Kidney epithelial cell (primary cell): ENCODE measurements around the gene LMO1. TPM values are rescaled to one million over a fixed set of nuclear protein-coding genes. Genes with fewer than 3 reads are reported as not detected.
A peak's percentile ranks its signal among the peaks of the same experiment; 100 is the strongest.

Experiments
- DNase-seq: peaks from one replicate; pipeline ENCODE4 v3.0.0-alpha.2; 2010; ENCODE audit warnings: low read depth
- H3K27me3 ChIP-seq: 2 replicates; pipeline ENCODE4 v1.6.0; 2011; ENCODE audit warnings: low read length; ENCODE audit not compliant: control insufficient read depth, insufficient read depth
- H3K36me3 ChIP-seq: 2 replicates; pipeline ENCODE4 v1.5.1; 2011; ENCODE audit warnings: low read length; ENCODE audit not compliant: control insufficient read depth, insufficient read depth
- H3K4me3 ChIP-seq: 2 replicates; pipeline ENCODE4 v1.5.1; 2011; ENCODE audit warnings: low read depth, mild to moderate bottlenecking, control low read depth, low read length
- CTCF ChIP-seq: IDR thresholded peaks from 2 replicates; pipeline ENCODE4 v1.5.1; 2011; ENCODE audit warnings: mild to moderate bottlenecking, moderate library complexity, low read length, control low read depth, inconsistent platforms; ENCODE audit not compliant: insufficient read depth, poor library complexity, severe bottlenecking
- total RNA-seq: library from RNA; depleted of rRNA; stranded (reverse); fragments of >200 nt; gene quantifications from 2 replicates; pipeline ENCODE4 v1.2.3, GENCODE V29; 2015

The LMO1 gene
- total RNA-seq, 1 donor from 2014 or later = 0.50 TPM

GRCh38 chr11:8239040-8239439 is 24.6 kb downstream of the LMO1 start:
- H3K36me3 ChIP-seq = no peaks in the 10 kb centered on the region
- no peak for TF ChIP-seq CTCF
- H3K27me3 ChIP-seq = peaks cover 6% of the 10 kb centered on the region
- no peak overlapping the region for H3K4me3 ChIP-seq
- no peak for DNase-seq

- TF ChIP-seq CTCF = no peak
Measured at GRCh38 chr11:8237453-8237852, 26.2 kb downstream of the LMO1 start.

GRCh38 chr11:8235925-8236324 is 27.8 kb downstream of the LMO1 start:
- Histone ChIP-seq H3K27me3 (no peaks in the 10 kb centered on the region), H3K36me3 (no peaks in the 10 kb centered on the region), H3K4me3 (no peak overlapping the region)
- no peak for TF ChIP-seq CTCF
- no peak for DNase-seq

More at GRCh38 chr11:8237453-8237852, 26.2 kb downstream of the LMO1 start:
- no peaks in the 10 kb centered on the region for H3K36me3 ChIP-seq
- H3K4me3 ChIP-seq = no peak overlapping the region
- no peak for DNase-seq
- no peaks in the 10 kb centered on the region for H3K27me3 ChIP-seq

DNA sequence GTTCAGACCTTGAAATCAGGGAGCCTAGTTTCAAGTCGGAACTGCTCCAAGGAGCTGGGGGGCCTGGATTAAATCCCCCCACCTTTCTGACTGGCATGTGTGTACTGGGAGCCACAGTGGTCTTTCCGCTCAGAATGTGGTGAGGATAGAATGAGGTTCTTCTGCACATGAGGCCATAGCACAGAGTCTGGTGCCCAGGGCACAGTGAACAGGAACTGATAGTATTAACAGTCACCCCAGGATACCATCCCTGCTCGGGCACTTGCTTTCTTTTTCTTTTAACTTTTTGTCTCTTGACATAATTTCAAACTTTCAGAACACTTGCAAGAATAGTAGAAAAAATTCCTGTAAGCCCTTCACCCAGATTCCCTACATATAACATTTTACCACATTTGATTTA is 28.8 kb downstream of the LMO1 start:
- no peak for DNase-seq
- TF ChIP-seq CTCF = no peak
- H3K27me3 ChIP-seq = no peaks in the 10 kb centered on the region
- H3K36me3 ChIP-seq = no peaks in the 10 kb centered on the region
- no peak overlapping the region for H3K4me3 ChIP-seq

DNA sequence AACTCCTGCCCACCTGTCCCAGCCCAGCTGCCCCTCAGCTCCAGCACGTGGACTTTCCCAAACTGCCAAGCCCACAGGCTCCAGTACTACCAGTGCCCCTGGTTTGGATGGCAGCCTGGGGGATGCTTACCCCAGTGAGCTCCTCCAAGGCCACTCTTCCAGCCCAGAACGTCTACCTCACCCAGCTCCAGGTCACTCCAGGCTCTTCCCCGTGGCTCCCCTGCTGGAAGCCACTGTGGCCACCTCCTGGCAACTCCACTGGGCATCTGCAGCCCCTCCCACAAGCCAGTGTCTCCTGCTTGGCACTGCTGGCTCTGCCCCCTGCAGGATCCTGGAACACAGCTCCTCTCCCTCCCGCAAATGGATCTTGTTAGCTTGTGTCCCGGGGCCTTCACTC is 29.3 kb downstream of the LMO1 start:
- no peaks in the 10 kb centered on the region for H3K27me3 ChIP-seq
- H3K36me3 ChIP-seq = no peaks in the 10 kb centered on the region
- H3K4me3 ChIP-seq = no peak overlapping the region
- DNase-seq = no peak
- TF ChIP-seq CTCF = peak; percentile 30

DNA sequence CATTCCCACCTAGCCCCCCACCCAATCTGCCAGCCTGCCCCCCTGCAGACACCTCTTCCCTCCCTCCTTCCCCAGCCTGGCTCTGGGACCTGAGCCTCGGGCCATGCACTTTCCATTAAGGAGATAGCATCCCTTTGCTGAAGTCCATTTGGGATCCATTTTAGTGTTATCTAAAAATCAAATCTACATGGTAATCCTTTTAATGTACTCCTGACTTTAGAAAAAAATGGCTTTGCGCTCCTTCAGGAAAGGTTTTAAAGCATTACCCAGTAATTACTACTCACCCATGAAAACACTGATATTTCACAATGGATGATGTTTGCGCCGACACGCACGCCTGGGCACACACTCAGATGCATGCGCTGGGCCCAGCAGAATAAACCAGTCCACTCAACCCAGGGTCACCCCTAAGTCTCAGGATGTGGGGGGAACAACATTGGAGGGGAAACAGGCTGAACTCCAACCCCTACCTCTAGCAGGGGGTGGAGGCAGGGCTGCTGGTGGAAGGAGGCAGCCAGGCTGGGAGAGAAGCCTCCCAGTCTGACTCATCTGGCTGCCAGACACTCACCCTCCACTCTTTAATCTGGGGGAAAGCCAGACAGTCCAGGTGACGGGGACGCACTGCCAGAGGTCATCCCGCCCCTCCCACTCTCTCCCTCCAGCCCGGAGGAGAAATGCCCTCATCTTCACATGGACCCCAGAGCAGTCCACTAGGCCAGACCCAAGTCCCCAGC is 29.8 kb downstream of the LMO1 start:
- no peak for TF ChIP-seq CTCF
- no peaks in the 10 kb centered on the region for H3K27me3 ChIP-seq
- H3K36me3 ChIP-seq = no peaks in the 10 kb centered on the region
- DNase-seq = peak; percentile 32
- H3K4me3 ChIP-seq = no peak overlapping the region
